GM19193 (cell line): ENCODE data around the gene DENND1A.

Experiments used
- POLR2A ChIP-seq: IDR thresholded peaks from 4 replicates; pipeline ENCODE4 v1.6.1; 2011; ENCODE audit not compliant: insufficient read depth, insufficient read length; ENCODE audit errors: extremely low read depth

Gene DENND1A

GRCh38 chr9:123336959-123337358 lies 593.0 kb downstream of the DENND1A start:
- no peak for TF ChIP-seq POLR2A

DNA sequence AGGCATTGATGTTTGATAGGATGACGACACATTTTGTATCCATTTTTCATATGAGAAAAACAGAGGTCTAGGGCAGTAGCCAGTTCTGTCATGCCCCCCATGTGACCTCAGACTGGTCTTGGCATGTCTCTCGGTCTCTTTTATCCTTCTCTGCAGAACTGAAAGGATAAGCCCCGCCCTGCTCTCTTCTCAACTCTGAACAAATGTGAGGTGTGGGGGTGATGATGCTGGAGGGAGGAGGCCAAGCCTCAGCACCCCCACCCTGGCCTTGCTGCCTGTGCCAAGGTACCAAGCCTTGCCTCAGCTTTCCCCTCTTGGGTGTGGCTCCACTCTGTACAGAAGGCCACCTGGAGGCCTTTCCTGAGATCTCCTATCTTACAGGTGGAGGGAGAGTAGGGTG lies 593.5 kb downstream of the DENND1A start:
- TF ChIP-seq POLR2A = no peak

- no peak for TF ChIP-seq POLR2A
Observed at GRCh38 chr9:123335986-123336329, 594.0 kb downstream of the DENND1A start.

GRCh38 chr9:123335193-123335985 lies 594.5 kb downstream of the DENND1A start:
- no peak for TF ChIP-seq POLR2A

- TF ChIP-seq POLR2A = no peak
Observed at GRCh38 chr9:123334639-123335038, 595.3 kb downstream of the DENND1A start.

DNA sequence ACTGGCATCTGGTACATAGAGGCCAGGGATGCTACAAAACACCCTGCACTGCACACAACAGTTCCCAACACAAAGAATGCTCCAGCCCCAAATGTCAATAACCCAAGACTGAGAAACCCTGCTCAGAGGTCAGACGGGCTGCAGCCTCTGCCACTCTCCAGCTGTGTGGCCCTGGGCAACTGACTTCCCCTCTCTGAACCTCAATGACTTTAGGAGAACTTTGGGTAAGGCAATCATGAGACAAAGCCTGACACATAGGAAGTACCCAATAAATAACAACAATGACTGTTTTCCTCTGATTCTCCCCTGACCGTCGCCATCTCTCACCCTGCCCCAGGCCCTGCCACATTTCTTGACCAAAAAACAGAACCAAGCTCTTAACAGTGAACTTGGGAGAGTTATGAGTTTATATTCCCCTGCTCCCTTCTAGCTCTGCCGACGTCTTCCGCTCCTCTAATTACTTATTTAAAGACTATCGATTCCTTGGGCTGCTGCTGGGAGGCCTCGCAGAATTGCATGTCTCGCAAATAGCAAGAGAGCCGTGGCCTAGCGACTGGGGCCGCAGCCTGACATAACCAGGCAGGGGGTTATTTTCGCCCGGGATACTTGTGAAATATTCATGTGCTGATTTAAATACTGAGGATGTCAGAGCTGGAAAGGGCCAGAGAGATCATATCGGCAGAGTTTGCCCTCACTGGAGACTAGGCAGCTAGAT lies 598.4 kb downstream of the DENND1A start:
- TF ChIP-seq POLR2A = no peak
